GM21367 (cell line): ENCODE data around the gene LNX2.
A peak's percentile ranks its signal among the peaks of the same experiment; 100 is the strongest.

Experiments
- ATAC-seq: cut with Tn5 transposase; IDR thresholded peaks from one replicate; pipeline ENCODE4 v1.9.1; 2021; ENCODE audit not compliant: unreplicated experiment

The LNX2 gene

GRCh38 chr13:27620377-27621115, at the start of gene LNX2:
Gene LNX2, minus strand, starts transcription at chr13:27620529. Its CDS starts 38,826 bp downstream, at chr13:27581703.
- ATAC-seq, result peak; percentile 85

- ATAC-seq, result no peak
Measured at GRCh38 chr13:27667946-27668345, 47.6 kb upstream of the LNX2 start.

GRCh38 chr13:27666951-27667350, 46.6 kb upstream of the LNX2 start:
- ATAC-seq, result no peak

- no peak for ATAC-seq
Measured at GRCh38 chr13:27665761-27666160, 45.4 kb upstream of the LNX2 start.

GRCh38 chr13:27665333-27665732, 45.0 kb upstream of the LNX2 start:
- ATAC-seq, result no peak

GRCh38 chr13:27663947-27664346, 43.6 kb upstream of the LNX2 start:
- no peak for ATAC-seq

- ATAC-seq, result no peak
Measured at GRCh38 chr13:27662738-27663470, 42.6 kb upstream of the LNX2 start.

GRCh38 chr13:27661017-27661416, 40.7 kb upstream of the LNX2 start:
- no peak for ATAC-seq

- no peak for ATAC-seq
Measured at GRCh38 chr13:27660511-27660910, 40.2 kb upstream of the LNX2 start.

- no peak for ATAC-seq
Measured at GRCh38 chr13:27659145-27659865, 39.0 kb upstream of the LNX2 start.

GRCh38 chr13:27658546-27658945, 38.2 kb upstream of the LNX2 start:
- no peak for ATAC-seq

GRCh38 chr13:27657724-27658123, 37.4 kb upstream of the LNX2 start:
- ATAC-seq, result no peak

- ATAC-seq, result no peak
Measured at GRCh38 chr13:27654816-27655215, 34.5 kb upstream of the LNX2 start.

GRCh38 chr13:27654059-27654458, 33.7 kb upstream of the LNX2 start:
- ATAC-seq, result no peak

GRCh38 chr13:27650312-27650711, 30.0 kb upstream of the LNX2 start:
- no peak for ATAC-seq

GRCh38 chr13:27644302-27644701, 24.0 kb upstream of the LNX2 start:
- ATAC-seq, result no peak

- ATAC-seq, result no peak
Measured at GRCh38 chr13:27643334-27644132, 23.2 kb upstream of the LNX2 start.

- ATAC-seq, result no peak
Measured at GRCh38 chr13:27641711-27642502, 21.6 kb upstream of the LNX2 start.

- no peak for ATAC-seq
Measured at GRCh38 chr13:27639186-27639585, 18.9 kb upstream of the LNX2 start.

- no peak for ATAC-seq
Measured at GRCh38 chr13:27638521-27638920, 18.2 kb upstream of the LNX2 start.
